Measurements from ENCODE around the gene NLRP3. TPM values are rescaled to one million over a fixed set of nuclear protein-coding genes. Genes with fewer than 3 reads are reported as not detected.
"Not testable (repeated sequence)": the region's sequence is repeated elsewhere in the genome, so short reads cannot be mapped to it uniquely, and the experiment has no call there.

NLRP3 gene
- total RNA-seq, 1 donor from 2014 or later = not detected

- peak; percentile 83 for DNase-seq (ENCODE audit: low read depth)
These were observed 25.7 kb upstream of the NLRP3 start for GRCh38 chr1:247390116-247390791.

GRCh38 chr1:247390996-247391395 is 25.0 kb upstream of the NLRP3 start:
- DNase-seq (ENCODE audit: low read depth) = no peak

- no peak for DNase-seq (ENCODE audit: low read depth)
These were observed 23.9 kb upstream of the NLRP3 start for GRCh38 chr1:247392088-247392487.

GRCh38 chr1:247395075-247395474 is 20.9 kb upstream of the NLRP3 start:
- not testable (repeated sequence) for DNase-seq (ENCODE audit: low read depth)

- no peak for DNase-seq (ENCODE audit: low read depth)
These were observed 15.3 kb upstream of the NLRP3 start for GRCh38 chr1:247400685-247401084.

- no peak for DNase-seq (ENCODE audit: low read depth)
These were observed 14.5 kb upstream of the NLRP3 start for GRCh38 chr1:247401310-247402119.

GRCh38 chr1:247402120-247402675 is 13.8 kb upstream of the NLRP3 start:
- no peak for DNase-seq (ENCODE audit: low read depth)

- no peak for DNase-seq (ENCODE audit: low read depth)
These were observed 9.8 kb upstream of the NLRP3 start for GRCh38 chr1:247406014-247406656.

GRCh38 chr1:247407180-247407616 is 8.8 kb upstream of the NLRP3 start:
- no peak for DNase-seq (ENCODE audit: low read depth)

GRCh38 chr1:247408100-247408499 is 7.9 kb upstream of the NLRP3 start:
- no peak for DNase-seq (ENCODE audit: low read depth)

- DNase-seq (ENCODE audit: low read depth) = no peak
These were observed 6.0 kb upstream of the NLRP3 start for GRCh38 chr1:247409869-247410544.

- peak; percentile 19 for DNase-seq (ENCODE audit: low read depth)
These were observed 4.2 kb upstream of the NLRP3 start for GRCh38 chr1:247411621-247412327.

GRCh38 chr1:247417831-247418230 is 1.9 kb downstream of the NLRP3 start:
- no peak for DNase-seq (ENCODE audit: low read depth)

- DNase-seq (ENCODE audit: low read depth) = no peak
These were observed 3.4 kb downstream of the NLRP3 start for GRCh38 chr1:247419336-247419735.

- DNase-seq (ENCODE audit: low read depth) = no peak
These were observed 5.1 kb downstream of the NLRP3 start for GRCh38 chr1:247421074-247421473.

- no peak for DNase-seq (ENCODE audit: low read depth)
These were observed 13.5 kb downstream of the NLRP3 start for GRCh38 chr1:247429496-247429895.

- DNase-seq (ENCODE audit: low read depth) = no peak
These were observed 14.5 kb downstream of the NLRP3 start for GRCh38 chr1:247430434-247430833.

- no peak for DNase-seq (ENCODE audit: low read depth)
These were observed 15.7 kb downstream of the NLRP3 start for GRCh38 chr1:247431643-247432042.

GRCh38 chr1:247434005-247434404 is 18.0 kb downstream of the NLRP3 start:
- no peak for DNase-seq (ENCODE audit: low read depth)

GRCh38 chr1:247435030-247435758 is 19.2 kb downstream of the NLRP3 start:
- no peak for DNase-seq (ENCODE audit: low read depth)
